ENCODE measurements around the gene RPL22L1.

The RPL22L1 gene

DNA sequence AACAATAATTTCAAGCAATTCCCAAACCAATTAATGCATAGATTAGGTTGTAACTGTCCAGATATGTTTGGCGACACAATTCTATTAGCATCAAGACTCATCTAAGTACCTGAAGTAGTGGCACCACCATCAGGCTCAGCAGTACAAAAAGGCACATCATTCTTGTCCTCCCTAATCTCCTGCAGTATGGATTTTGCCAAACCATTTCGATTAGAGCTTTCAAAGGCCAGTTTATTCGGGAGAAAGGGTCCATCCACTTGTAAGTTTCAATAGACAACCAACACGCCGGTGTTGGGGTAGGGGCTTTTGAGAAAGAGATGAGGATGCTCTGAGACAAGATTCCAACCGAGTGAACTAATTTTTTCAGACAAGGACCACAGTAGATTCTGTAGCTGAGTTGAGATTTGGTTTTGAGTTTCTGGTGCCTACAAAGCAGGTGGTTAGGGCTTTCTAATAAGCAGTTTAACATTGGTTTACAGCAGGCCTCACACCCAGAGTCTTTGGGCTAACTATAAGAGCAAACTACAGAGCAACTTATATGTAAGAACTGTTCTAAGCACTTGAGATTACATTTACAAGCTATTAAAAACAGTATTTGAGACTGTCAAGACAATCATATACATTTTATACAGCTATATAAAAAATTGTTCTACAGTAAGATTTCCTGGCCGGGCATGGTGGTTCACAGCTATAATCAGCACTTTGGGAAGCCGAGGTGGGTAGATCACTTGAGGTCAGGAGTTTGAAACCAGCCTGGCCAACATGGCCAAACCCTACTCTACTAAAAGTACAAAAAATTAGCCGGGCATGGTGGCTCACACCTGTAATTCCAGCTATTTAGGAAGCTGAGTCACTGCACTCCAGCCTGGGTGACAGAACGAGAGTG lies 4.5 kb downstream of the RPL22L1 start:
- ATAC-seq (replicated peaks) (no peak), DNase-seq (no peak)
- peaks cover 29 to 35% of the 10 kb centered on the region in 2 donors for H3K36me3 Mint-ChIP-seq
- H3K27ac Mint-ChIP-seq, result peak overlapping the region; percentile 73
- H3K4me3 Mint-ChIP-seq, result no peak overlapping the region
- no peaks in the 10 kb centered on the region for H3K27me3 Mint-ChIP-seq
- peaks cover 9 to 21% of the 10 kb centered on the region in 2 donors for H3K4me1 Mint-ChIP-seq
- peaks cover 0 to 5% of the 10 kb centered on the region in 2 donors for H3K9me3 Mint-ChIP-seq

DNA sequence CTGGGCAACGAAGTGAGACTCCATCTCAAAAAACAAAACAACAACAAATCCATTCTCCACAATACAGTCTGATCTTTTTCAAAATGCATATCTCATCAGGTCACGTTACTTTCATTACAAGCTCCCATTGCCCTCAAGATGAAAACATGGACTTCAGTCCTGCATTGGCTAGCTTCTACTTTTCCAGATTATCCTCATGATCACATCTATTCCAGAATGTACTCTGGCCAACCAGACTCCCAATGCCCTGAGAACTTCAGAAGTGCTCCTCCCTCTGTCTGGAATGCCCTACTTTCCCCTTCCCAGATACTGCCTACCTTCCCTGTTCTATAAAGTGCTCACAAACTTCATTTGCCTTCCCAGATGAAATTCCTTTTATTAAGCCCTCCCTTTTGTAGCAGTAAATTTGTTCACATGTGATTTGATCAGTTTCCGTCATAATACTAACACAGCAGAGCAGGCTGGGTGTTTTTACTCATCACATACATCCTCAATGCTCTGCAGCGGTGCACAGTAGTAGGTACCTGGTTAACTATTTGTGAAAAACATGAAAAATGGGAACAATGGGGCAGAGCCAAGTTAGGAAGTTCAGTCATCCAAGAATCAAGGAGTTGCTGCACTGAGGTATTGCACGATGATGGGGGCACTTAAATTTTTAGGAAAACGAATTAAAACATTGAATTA lies 5.3 kb downstream of the RPL22L1 start:
- no peaks in the 10 kb centered on the region for H3K27me3 Mint-ChIP-seq
- H3K4me1 Mint-ChIP-seq, result peaks cover 9 to 15% of the 10 kb centered on the region in 2 donors

DNA sequence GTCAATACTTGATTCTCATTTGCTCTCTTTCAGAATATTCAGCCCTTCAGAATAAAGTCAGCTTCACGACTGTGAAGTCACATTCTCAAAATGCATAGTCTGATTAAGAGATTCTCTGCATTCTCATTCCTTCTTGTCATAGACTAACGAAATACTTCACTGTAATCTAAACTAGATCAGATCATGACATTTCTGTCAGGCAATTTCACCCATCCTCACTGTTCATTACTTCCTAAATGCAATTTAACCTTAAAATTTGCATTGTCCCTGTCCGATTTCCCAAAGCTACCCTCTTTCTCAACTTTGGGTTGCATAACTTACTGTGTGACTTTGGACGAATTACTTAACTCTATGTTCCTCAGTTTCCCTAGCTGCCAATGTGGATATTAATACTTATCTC lies 6.2 kb downstream of the RPL22L1 start:
- DNase-seq, result no peak
- Mint-ChIP-seq H3K4me1 (peaks cover 9 to 15% of the 10 kb centered on the region in 2 donors), H3K9me3 (peaks cover 0 to 5% of the 10 kb centered on the region in 2 donors), H3K27me3 (no peaks in the 10 kb centered on the region), H3K4me3 (no peak overlapping the region), H3K27ac (peak overlapping the region; percentile 67), H3K36me3 (peaks cover 17 to 22% of the 10 kb centered on the region in 2 donors)
- ATAC-seq (replicated peaks), result no peak

More for the DNA sequence above, 5.3 kb downstream of the RPL22L1 start:
- H3K36me3 Mint-ChIP-seq, result peaks cover 24 to 30% of the 10 kb centered on the region in 2 donors
- DNase-seq (no peak), ATAC-seq (replicated peaks) (no peak)
- peak overlapping the region in 1 of 2 donors; percentile 4 for H3K4me3 Mint-ChIP-seq
- peak overlapping the region; percentile 86 for H3K27ac Mint-ChIP-seq
- peaks cover 0 to 5% of the 10 kb centered on the region in 2 donors for H3K9me3 Mint-ChIP-seq

DNA sequence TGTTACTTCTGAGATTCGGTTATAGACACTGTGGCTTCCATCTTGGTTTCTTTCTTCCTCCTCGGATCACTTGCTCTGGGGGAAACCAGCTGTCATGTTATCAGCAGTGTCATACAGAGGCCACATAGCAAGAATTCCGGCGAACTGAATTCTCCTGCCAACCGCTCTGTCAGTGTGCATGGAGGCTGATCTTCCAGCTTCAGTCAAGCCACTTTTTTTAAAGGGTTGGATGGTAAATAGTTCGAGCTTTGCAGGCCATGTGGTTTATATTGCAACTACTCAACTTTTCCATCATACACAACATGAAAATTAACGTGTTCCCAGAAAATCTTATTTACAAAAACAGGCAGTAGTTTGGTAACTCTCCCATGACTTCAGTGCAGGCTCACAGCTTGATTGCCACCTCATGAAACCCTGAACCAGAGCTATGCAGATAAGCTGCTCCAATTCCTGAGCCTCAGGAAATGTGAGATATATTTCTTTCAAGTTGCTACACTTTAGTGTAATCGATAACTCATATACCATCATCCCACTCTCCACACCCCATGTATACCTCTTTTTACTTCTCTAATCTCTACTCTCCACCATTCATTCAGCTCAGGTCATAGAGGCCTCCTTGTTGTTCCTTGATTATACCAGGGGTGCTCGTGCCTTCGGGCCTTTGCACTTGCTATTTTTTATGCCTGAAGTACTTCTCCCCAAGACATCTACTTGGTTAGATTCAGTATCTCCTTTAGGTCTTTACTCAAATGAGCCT lies 7.2 kb downstream of the RPL22L1 start:
- Mint-ChIP-seq H3K9me3 (peaks cover 0 to 5% of the 10 kb centered on the region in 2 donors), H3K36me3 (peaks cover 16 to 18% of the 10 kb centered on the region in 2 donors), H3K4me3 (no peak overlapping the region), H3K27ac (no peak overlapping the region), H3K27me3 (no peaks in the 10 kb centered on the region), H3K4me1 (peaks cover 9 to 15% of the 10 kb centered on the region in 2 donors)
- DNase-seq (no peak), ATAC-seq (replicated peaks) (peak in 1 of 2 donors; percentile 11)

DNA sequence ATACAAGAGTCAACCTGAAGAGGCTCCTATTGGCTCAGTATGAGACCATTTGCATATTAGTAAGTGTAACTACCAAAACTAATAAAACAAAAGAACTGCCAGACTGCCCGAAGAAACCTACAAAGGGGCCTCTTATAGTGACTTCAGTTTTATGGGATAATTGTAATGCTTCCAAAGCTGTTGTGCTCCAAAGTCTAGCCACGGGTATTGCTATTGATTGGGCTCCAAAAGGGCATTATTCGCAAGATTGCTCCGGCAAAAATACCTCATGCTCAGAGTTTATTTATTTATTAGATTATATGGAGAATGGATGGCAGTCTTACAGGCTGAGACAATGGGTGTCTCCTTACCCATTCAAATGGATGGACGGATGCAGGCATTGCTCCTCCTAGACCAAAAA lies 11.4 kb downstream of the RPL22L1 start:
- H3K9me3 Mint-ChIP-seq, result no peaks in the 10 kb centered on the region
- DNase-seq (no peak), ATAC-seq (replicated peaks) (no peak)
- H3K4me3 Mint-ChIP-seq, result no peak overlapping the region
- H3K27me3 Mint-ChIP-seq, result no peaks in the 10 kb centered on the region
- H3K27ac Mint-ChIP-seq, result no peak overlapping the region
- H3K36me3 Mint-ChIP-seq, result peaks cover 0 to 3% of the 10 kb centered on the region in 2 donors
- peaks cover 0 to 6% of the 10 kb centered on the region in 2 donors for H3K4me1 Mint-ChIP-seq

DNA sequence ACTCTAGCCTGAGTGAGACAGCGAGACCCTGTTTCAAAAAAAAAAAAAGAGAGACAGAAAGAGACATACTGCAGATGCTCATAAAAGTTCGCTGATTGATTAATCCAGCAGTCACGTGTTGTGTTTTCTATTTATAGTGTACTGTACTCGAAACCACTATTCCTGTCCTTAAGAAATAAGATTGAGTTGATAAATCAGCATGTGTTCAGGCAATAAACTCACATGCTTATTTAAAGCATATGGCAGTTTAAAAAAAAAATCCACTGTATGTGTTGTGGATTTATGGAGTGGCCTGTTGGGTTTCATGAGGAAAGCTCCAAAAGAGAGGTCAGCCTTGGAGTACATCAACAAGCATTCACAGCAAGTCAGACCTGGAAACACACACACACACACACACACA lies 17.7 kb downstream of the RPL22L1 start:
- Mint-ChIP-seq H3K27ac (no peak overlapping the region), H3K9me3 (no peaks in the 10 kb centered on the region), H3K4me3 (no peak overlapping the region), H3K4me1 (no peaks in the 10 kb centered on the region), H3K36me3 (no peaks in the 10 kb centered on the region), H3K27me3 (peaks cover 0 to 5% of the 10 kb centered on the region in 2 donors)
- ATAC-seq (replicated peaks) (no peak), DNase-seq (no peak)

DNA sequence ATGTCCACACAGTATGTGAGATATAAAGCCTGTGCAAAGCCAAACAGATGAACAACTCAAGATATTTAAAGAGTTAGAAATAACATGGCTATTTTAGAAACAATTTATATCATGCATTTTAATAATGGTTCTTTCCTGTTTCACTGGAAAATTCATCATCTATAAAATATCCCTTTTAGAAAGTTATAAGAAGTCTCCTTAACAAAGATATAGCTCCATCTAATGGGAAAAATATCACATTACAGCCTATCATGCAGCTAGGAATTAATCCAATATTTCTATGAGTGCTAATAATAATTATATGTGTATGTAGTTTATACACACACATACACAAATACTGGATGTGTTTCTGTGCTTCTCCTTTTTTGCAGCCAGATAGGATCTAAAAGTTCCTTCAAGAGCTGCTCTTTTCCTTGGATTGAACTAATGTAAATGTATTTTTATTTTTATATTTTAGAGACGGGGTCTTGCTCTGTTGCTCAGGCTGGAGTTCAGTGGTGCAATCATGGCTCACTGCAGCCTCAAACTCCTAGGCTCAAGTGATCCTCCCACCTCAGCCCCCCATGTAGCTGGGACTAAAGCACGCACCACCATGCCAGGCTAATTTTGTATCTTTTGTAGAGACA lies 21.6 kb downstream of the RPL22L1 start:
- ATAC-seq (replicated peaks) (no peak), DNase-seq (no peak)
- Mint-ChIP-seq H3K36me3 (no peaks in the 10 kb centered on the region), H3K4me3 (no peak overlapping the region), H3K4me1 (no peaks in the 10 kb centered on the region), H3K9me3 (peaks cover 2 to 12% of the 10 kb centered on the region in 2 donors), H3K27me3 (peaks cover 12 to 13% of the 10 kb centered on the region in 2 donors), H3K27ac (no peak overlapping the region)

DNA sequence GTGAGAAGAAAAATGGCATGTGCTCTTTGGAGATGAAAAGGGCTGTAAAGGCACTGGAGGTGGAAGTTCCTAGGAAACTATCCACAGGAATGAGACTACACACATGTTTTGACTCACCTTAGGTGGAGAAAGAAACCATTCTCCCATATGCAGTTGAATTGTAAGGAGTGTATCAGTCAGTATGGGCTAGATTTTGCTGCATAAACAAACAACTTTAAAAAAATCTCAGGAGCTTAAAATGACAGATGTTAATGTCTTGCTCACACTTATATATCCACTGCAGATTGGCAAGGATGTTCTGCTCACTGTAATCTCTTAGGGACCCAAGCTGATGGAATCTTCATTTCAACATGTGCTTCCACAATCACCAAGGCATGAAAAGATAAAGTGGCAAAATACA lies 25.6 kb downstream of the RPL22L1 start:
- Mint-ChIP-seq H3K4me3 (no peak overlapping the region), H3K27ac (no peak overlapping the region), H3K36me3 (no peaks in the 10 kb centered on the region), H3K4me1 (no peaks in the 10 kb centered on the region), H3K9me3 (peaks cover 2 to 12% of the 10 kb centered on the region in 2 donors), H3K27me3 (peaks cover 8 to 19% of the 10 kb centered on the region in 2 donors)
- ATAC-seq (replicated peaks), result no peak
- no peak for DNase-seq

DNA sequence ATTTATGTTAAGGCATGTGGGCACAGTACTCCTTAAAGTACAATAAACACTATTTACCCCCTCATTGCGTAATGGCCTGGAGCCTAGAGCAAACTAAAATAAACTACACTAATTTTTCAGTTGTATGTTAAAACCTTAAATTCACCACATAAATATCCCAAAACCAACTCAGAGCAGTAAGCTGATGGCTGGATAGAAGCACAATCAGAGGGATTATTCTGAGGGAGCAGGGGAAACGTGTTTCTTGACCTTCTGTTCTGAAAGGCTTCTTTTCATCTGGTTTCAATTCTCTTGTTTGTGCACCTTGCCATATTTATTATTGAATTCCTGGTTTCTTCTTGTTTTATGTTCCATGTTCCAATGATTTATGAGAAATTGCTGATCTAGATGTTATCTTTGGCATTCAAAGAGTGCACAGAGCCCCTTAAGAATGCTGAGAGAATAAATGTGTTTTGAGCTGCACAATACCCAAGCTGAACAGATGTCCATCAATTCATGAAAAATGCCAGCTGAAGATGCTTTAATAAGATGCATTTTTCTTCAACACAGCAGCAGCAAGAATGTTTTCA lies 29.6 kb downstream of the RPL22L1 start:
- no peak overlapping the region for H3K4me3 Mint-ChIP-seq
- H3K27ac Mint-ChIP-seq, result no peak overlapping the region
- no peak for ATAC-seq (replicated peaks)
- no peaks in the 10 kb centered on the region for H3K4me1 Mint-ChIP-seq
- no peak for DNase-seq
- peaks cover 2 to 12% of the 10 kb centered on the region in 2 donors for H3K9me3 Mint-ChIP-seq
- H3K27me3 Mint-ChIP-seq, result peaks cover 18 to 19% of the 10 kb centered on the region in 2 donors
- H3K36me3 Mint-ChIP-seq, result no peaks in the 10 kb centered on the region

DNA sequence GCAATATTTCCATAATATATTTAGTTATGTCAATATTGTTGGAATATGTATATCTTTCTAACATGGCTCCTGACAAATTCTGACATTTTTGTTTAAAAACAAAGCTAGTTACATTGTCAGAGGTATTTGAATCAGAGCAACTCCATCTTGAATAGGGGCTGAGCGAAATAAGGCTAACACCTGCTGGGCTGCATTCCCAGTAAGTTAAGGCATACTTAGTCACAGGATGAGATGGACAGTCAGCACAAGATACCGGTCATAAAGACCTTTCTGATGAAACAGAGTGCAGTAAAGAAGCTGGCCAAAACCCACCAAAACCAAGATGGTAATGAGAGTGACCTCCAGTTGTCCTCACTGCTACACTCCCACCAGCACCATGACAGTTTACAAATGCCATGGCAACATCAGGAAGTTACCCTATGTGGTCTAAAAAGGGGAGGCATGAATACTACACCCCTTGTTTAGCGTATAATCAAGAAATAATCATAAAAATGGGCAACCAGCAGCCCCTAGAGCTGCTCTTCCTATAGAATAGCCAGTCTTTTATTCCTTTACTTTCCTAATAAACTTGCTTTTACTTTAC lies 30.4 kb downstream of the RPL22L1 start:
- no peak for DNase-seq
- peaks cover 2 to 10% of the 10 kb centered on the region in 2 donors for H3K9me3 Mint-ChIP-seq
- H3K36me3 Mint-ChIP-seq, result no peaks in the 10 kb centered on the region
- no peak overlapping the region for H3K4me3 Mint-ChIP-seq
- H3K4me1 Mint-ChIP-seq, result no peaks in the 10 kb centered on the region
- ATAC-seq (replicated peaks), result no peak
- H3K27ac Mint-ChIP-seq, result no peak overlapping the region
- H3K27me3 Mint-ChIP-seq, result peaks cover 17 to 23% of the 10 kb centered on the region in 2 donors

DNA sequence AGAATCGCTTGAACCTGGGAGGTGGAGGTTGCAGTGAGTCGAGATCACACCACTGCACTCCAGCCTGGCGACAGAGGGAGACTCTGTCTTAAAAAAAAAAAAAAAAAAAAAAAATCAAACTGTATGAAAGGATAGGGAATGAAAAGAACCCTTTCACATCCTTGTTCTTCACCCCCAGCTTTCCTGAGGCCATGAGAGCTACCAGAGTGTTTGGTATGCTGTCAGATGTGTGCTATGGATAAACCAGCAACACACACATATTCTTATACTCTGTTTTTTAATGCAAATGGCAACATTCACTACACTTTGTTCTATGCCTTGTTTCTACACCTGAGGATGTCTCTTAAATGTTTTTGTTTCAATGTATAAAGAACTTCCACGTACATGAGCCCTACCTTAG lies 33.5 kb downstream of the RPL22L1 start:
- ATAC-seq (replicated peaks) (no peak), DNase-seq (no peak)
- Mint-ChIP-seq H3K36me3 (no peaks in the 10 kb centered on the region), H3K4me1 (no peaks in the 10 kb centered on the region), H3K4me3 (no peak overlapping the region), H3K9me3 (no peaks in the 10 kb centered on the region), H3K27me3 (peaks cover 12 to 24% of the 10 kb centered on the region in 2 donors), H3K27ac (no peak overlapping the region)

DNA sequence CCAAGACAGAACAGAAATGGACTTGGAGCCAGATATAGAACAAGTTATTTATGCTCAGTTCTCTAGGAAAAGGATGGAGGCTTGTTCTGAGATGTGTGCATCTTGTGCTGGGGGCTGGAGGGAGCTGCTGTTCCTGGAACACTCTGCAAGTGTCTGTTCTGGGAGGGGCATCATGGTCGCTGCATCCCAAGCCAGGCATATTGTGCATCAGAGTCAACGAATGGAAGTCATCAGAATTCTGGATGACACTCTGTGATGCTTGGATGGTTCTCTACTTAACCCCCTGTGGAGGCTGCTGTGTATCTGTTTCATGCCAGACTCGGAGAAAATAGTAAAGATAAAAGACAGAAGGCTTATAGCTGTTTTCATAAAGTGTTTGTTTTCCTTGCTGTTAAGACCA lies 34.7 kb downstream of the RPL22L1 start:
- Mint-ChIP-seq H3K4me1 (peaks cover 0 to 2% of the 10 kb centered on the region in 2 donors), H3K4me3 (no peak overlapping the region), H3K27ac (no peak overlapping the region), H3K9me3 (no peaks in the 10 kb centered on the region), H3K36me3 (no peaks in the 10 kb centered on the region), H3K27me3 (peaks cover 13 to 32% of the 10 kb centered on the region in 2 donors)
- ATAC-seq (replicated peaks), result no peak
- DNase-seq, result no peak

DNA sequence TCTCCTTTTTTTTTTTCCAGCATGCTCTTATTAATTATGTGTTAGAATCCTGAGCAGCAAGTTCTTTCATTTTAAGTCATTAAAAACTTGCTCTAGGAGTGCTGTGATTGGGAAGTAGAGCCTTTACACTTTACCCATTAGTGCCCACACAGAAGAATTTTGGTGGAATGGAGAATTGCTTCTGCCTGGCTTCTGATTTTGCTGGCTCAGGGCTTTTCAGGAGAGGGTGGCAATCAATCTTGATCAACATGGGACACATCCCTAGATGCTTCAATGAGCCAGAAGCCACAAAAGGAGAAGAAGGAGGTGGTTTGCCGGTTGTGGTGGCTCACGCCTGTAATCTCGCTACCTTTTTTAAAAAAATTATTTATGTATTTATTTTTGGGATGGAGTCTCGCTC lies 39.4 kb downstream of the RPL22L1 start:
- Mint-ChIP-seq H3K36me3 (no peaks in the 10 kb centered on the region), H3K9me3 (no peaks in the 10 kb centered on the region), H3K4me1 (peaks cover 6 to 9% of the 10 kb centered on the region in 2 donors), H3K27me3 (peaks cover 22 to 30% of the 10 kb centered on the region in 2 donors), H3K27ac (no peak overlapping the region), H3K4me3 (no peak overlapping the region)
- ATAC-seq (replicated peaks) (no peak), DNase-seq (no peak)

Measured in stimulated activated naive B cell treated with anti-CD40 and anti-IgM and Interleukin-4, amounts not matched to agents 10 μg/mL and 1 μg/mL and 100 μg/mL, for 72 hours (primary cell).